HG03108 (cell line): ENCODE results near the gene FLNB.
"Not testable (repeated sequence)": the region's sequence is repeated elsewhere in the genome, so short reads cannot be mapped to it uniquely, and the experiment has no call there.

Experiments used
- ATAC-seq: cut with Tn5 transposase; IDR thresholded peaks from one replicate; pipeline ENCODE4 v1.9.1; 2021; ENCODE audit warnings: moderate library complexity; ENCODE audit not compliant: unreplicated experiment

The FLNB gene

GRCh38 chr3:58049143-58049785, 41.0 kb downstream of the FLNB start:
- no peak for ATAC-seq

- no peak for ATAC-seq
These were observed 43.0 kb downstream of the FLNB start for GRCh38 chr3:58051196-58051595.

GRCh38 chr3:58051658-58052261, 43.5 kb downstream of the FLNB start:
- ATAC-seq: not testable (repeated sequence)

GRCh38 chr3:58052373-58053273, 44.4 kb downstream of the FLNB start:
- no peak for ATAC-seq

GRCh38 chr3:58054652-58055051, 46.4 kb downstream of the FLNB start:
- ATAC-seq: no peak

GRCh38 chr3:58055314-58055713, 47.1 kb downstream of the FLNB start:
- no peak for ATAC-seq

- ATAC-seq: not testable (repeated sequence)
These were observed 47.7 kb downstream of the FLNB start for GRCh38 chr3:58055891-58056290.

GRCh38 chr3:58058361-58059263, 50.4 kb downstream of the FLNB start:
- no peak for ATAC-seq

- ATAC-seq: no peak
These were observed 51.4 kb downstream of the FLNB start for GRCh38 chr3:58059349-58060321.

GRCh38 chr3:58062472-58062871, 54.2 kb downstream of the FLNB start:
- no peak for ATAC-seq

GRCh38 chr3:58063022-58063815, 55.0 kb downstream of the FLNB start:
- no peak for ATAC-seq

GRCh38 chr3:58064923-58065638, 56.9 kb downstream of the FLNB start:
- no peak for ATAC-seq

- no peak for ATAC-seq
These were observed 57.5 kb downstream of the FLNB start for GRCh38 chr3:58065700-58066167.

GRCh38 chr3:58066842-58067241, 58.6 kb downstream of the FLNB start:
- no peak for ATAC-seq

- no peak for ATAC-seq
These were observed 60.0 kb downstream of the FLNB start for GRCh38 chr3:58068122-58068809.

- ATAC-seq: no peak
These were observed 63.3 kb downstream of the FLNB start for GRCh38 chr3:58071480-58071971.

GRCh38 chr3:58072052-58072762, 64.0 kb downstream of the FLNB start:
- ATAC-seq: no peak
